ENCODE data around the gene KLHL5.
A peak's percentile ranks its signal among the peaks of the same experiment; 100 is the strongest.

Gene KLHL5, protein sequence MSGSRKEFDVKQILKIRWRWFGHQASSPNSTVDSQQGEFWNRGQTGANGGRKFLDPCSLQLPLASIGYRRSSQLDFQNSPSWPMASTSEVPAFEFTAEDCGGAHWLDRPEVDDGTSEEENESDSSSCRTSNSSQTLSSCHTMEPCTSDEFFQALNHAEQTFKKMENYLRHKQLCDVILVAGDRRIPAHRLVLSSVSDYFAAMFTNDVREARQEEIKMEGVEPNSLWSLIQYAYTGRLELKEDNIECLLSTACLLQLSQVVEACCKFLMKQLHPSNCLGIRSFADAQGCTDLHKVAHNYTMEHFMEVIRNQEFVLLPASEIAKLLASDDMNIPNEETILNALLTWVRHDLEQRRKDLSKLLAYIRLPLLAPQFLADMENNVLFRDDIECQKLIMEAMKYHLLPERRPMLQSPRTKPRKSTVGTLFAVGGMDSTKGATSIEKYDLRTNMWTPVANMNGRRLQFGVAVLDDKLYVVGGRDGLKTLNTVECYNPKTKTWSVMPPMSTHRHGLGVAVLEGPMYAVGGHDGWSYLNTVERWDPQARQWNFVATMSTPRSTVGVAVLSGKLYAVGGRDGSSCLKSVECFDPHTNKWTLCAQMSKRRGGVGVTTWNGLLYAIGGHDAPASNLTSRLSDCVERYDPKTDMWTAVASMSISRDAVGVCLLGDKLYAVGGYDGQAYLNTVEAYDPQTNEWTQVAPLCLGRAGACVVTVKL

DNA sequence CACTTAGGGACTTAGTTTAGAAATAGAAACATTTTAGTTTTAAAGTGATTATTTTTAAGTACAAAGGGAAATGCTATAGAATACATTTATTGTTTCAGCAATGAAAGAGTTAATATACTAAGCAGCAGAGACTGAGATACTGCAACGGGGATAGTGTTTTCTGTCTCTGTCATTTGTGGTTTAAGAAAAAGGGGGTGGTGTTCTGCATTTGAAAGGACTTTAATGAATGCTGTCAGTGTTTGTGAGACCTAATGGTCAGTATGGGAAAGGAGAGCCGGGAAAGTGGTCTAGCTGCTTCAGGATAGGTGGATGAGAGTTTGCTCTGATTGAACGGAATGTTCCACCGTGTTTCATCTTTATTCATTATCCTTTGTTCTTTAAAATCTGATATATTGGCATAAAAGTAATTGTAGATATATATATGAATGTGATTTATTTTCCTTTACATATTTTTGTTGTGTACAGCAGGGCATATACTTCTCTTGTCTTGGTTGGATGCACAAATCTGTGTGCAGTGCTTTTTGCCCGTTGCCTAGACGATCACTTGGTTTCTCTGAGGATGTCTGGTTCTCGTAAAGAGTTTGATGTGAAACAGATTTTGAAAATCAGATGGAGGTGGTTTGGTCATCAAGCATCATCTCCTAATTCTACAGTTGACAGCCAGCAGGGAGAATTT lies at the start of gene KLHL5:
TSS of gene KLHL5 (plus strand) at position 139 of the 676 bp plus-strand sequence. CDS start at position 560, 421 bp downstream.
- Histone ChIP-seq H3K9ac (ENCODE audit: insufficient read length, low read depth) (no peak within 1 kb of the TSS), H3K9me3 (ENCODE audit: insufficient read depth, low read length) (no peaks in the 10 kb centered on the region), H3K4me1 (ENCODE audit: insufficient read depth, insufficient read length) (no peaks in the 10 kb centered on the region), H3K27me3 (ENCODE audit: insufficient read depth, insufficient read length) (no peaks in the 10 kb centered on the region), H3K4me3 (ENCODE audit: insufficient read length, low read depth) (no peak within 1 kb of the TSS), H3K36me3 (ENCODE audit: insufficient read depth, insufficient read length, low read length) (no peaks in the 10 kb centered on the region)
- peak; percentile 48 for DNase-seq (ENCODE audit: low read depth, low spot score)
- TF ChIP-seq ZNF274 (IDR thresholded peaks at IDR 0.05; ENCODE audit: low read depth, low read length) (no peak), YY1 (IDR thresholded peaks at IDR 0.05; ENCODE audit: insufficient read depth, insufficient read length) (no peak), SUZ12 (IDR thresholded peaks at IDR 0.05; ENCODE audit: extremely low read depth, insufficient read depth, insufficient read length) (no peak)

DNA sequence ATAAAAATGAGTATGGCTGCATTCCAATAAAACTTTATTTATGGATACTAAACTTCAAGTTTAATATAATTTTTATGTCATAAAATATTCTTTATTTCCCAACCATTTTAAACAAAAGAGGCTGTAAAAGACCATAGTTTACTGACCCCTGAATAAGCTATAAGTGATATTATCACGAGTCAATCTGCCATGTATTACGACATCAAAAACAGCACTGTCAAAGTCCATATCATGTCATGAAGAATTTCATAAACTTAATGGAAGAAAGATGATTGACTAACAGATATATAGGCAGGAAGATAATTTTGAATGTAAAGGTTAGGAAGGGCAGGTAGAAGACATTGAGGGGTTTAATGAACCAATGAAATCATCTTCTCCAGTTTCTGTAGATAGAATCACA lies 48.0 kb upstream of the KLHL5 start:
- no peak overlapping the region for H3K9ac ChIP-seq (ENCODE audit: insufficient read length, low read depth)
- no peak for DNase-seq (ENCODE audit: low read depth, low spot score)
- H3K9me3 ChIP-seq (ENCODE audit: insufficient read depth, low read length): no peaks in the 10 kb centered on the region
- no peaks in the 10 kb centered on the region for H3K36me3 ChIP-seq (ENCODE audit: insufficient read depth, insufficient read length, low read length)
- H3K27me3 ChIP-seq (ENCODE audit: insufficient read depth, insufficient read length): no peaks in the 10 kb centered on the region
- TF ChIP-seq SUZ12 (IDR thresholded peaks at IDR 0.05; ENCODE audit: extremely low read depth, insufficient read depth, insufficient read length) (no peak), YY1 (IDR thresholded peaks at IDR 0.05; ENCODE audit: insufficient read depth, insufficient read length) (no peak), ZNF274 (IDR thresholded peaks at IDR 0.05; ENCODE audit: low read depth, low read length) (no peak)
- no peaks in the 10 kb centered on the region for H3K4me1 ChIP-seq (ENCODE audit: insufficient read depth, insufficient read length)
- no peak overlapping the region for H3K4me3 ChIP-seq (ENCODE audit: insufficient read length, low read depth)

DNA sequence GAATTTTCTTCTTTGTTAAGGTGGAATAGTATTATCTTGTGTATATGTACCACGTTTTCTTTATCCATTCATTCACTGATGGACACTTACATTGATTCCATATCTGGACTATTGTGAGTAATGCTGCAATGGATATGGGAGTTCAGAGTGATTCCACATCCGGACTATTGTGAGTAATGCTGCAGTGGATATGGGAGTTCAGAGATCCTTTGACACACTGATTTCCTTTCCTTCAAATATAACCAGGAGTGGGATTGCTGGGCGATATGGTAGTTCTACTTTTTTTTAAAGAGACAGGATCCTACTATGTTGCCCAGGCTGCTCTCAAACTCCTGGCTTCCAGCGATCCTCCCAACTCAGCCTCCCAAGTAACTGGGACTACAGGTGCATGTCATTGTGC lies 41.9 kb upstream of the KLHL5 start:
- H3K27me3 ChIP-seq (ENCODE audit: insufficient read depth, insufficient read length): no peaks in the 10 kb centered on the region
- no peaks in the 10 kb centered on the region for H3K9me3 ChIP-seq (ENCODE audit: insufficient read depth, low read length)
- H3K4me1 ChIP-seq (ENCODE audit: insufficient read depth, insufficient read length): no peaks in the 10 kb centered on the region
- TF ChIP-seq SUZ12 (IDR thresholded peaks at IDR 0.05; ENCODE audit: extremely low read depth, insufficient read depth, insufficient read length) (no peak), YY1 (IDR thresholded peaks at IDR 0.05; ENCODE audit: insufficient read depth, insufficient read length) (no peak), ZNF274 (IDR thresholded peaks at IDR 0.05; ENCODE audit: low read depth, low read length) (no peak)
- DNase-seq (ENCODE audit: low read depth, low spot score): no peak
- H3K9ac ChIP-seq (ENCODE audit: insufficient read length, low read depth): no peak overlapping the region
- H3K36me3 ChIP-seq (ENCODE audit: insufficient read depth, insufficient read length, low read length): no peaks in the 10 kb centered on the region
- no peak overlapping the region for H3K4me3 ChIP-seq (ENCODE audit: insufficient read length, low read depth)

DNA sequence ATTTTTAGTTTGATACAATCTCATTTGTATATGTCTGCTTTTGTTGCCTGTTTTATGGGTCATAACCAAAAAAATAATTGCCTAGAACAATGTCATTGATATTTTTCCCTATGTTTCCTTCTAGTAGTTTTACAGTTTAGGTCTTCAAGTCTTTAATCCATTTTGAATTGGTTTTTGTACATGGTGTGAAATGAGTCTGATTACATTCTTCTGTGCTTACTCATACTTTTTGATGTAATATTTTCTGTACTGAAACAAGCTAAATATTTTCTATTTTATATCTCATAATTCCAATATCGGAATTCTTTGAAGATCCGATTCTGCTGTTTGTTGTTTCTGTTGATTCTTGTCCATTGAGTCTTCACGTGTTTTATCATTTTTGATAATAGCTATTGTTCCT lies 40.4 kb upstream of the KLHL5 start:
- Histone ChIP-seq H3K9me3 (ENCODE audit: insufficient read depth, low read length) (no peaks in the 10 kb centered on the region), H3K4me3 (ENCODE audit: insufficient read length, low read depth) (no peak overlapping the region), H3K36me3 (ENCODE audit: insufficient read depth, insufficient read length, low read length) (no peaks in the 10 kb centered on the region), H3K4me1 (ENCODE audit: insufficient read depth, insufficient read length) (no peaks in the 10 kb centered on the region), H3K9ac (ENCODE audit: insufficient read length, low read depth) (no peak overlapping the region), H3K27me3 (ENCODE audit: insufficient read depth, insufficient read length) (no peaks in the 10 kb centered on the region)
- DNase-seq (ENCODE audit: low read depth, low spot score): no peak
- no peak for TF ChIP-seq SUZ12 (IDR thresholded peaks at IDR 0.05; ENCODE audit: extremely low read depth, insufficient read depth, insufficient read length)
- no peak for TF ChIP-seq YY1 (IDR thresholded peaks at IDR 0.05; ENCODE audit: insufficient read depth, insufficient read length)
- no peak for TF ChIP-seq ZNF274 (IDR thresholded peaks at IDR 0.05; ENCODE audit: low read depth, low read length)

DNA sequence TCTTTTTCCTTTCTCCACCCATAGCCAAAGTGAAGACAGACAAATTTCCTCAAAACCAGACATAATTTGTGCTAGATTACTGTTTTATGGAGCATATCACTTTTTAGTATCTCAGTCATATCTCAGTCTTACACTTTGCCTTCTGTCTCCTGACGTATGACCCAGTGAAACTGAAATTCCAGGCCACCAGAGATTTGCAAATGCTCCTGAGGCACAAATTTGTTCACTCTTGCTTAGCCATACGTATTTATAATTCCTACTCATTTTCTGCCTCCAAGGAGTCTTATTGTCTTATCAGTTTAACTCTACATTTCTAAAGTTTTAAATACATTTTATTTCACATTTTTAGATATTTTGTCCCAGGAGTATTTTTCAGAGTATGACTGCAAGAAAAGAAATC lies 39.8 kb upstream of the KLHL5 start:
- no peaks in the 10 kb centered on the region for H3K4me1 ChIP-seq (ENCODE audit: insufficient read depth, insufficient read length)
- H3K4me3 ChIP-seq (ENCODE audit: insufficient read length, low read depth): no peak overlapping the region
- H3K36me3 ChIP-seq (ENCODE audit: insufficient read depth, insufficient read length, low read length): no peaks in the 10 kb centered on the region
- no peak for DNase-seq (ENCODE audit: low read depth, low spot score)
- TF ChIP-seq ZNF274 (IDR thresholded peaks at IDR 0.05; ENCODE audit: low read depth, low read length) (no peak), YY1 (IDR thresholded peaks at IDR 0.05; ENCODE audit: insufficient read depth, insufficient read length) (no peak), SUZ12 (IDR thresholded peaks at IDR 0.05; ENCODE audit: extremely low read depth, insufficient read depth, insufficient read length) (no peak)
- H3K9ac ChIP-seq (ENCODE audit: insufficient read length, low read depth): no peak overlapping the region
- no peaks in the 10 kb centered on the region for H3K9me3 ChIP-seq (ENCODE audit: insufficient read depth, low read length)
- no peaks in the 10 kb centered on the region for H3K27me3 ChIP-seq (ENCODE audit: insufficient read depth, insufficient read length)

DNA sequence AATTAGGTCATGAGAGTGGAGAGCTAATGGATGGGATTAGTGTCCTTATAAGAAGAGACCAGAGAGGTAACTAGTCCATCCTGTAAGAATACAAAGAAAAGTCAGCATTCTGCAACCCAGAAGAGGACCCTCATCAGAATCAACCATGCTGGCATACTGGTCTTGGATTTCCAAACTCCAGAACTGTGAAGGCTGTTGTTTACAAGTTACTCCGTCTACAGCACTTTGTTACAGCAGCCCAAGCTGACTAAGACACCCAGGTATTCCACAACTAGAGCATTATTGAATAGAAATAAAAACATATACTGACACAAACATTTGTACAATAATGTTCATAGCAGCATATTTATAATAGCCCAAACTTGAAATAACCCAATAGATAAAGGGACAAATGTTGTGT lies 39.0 kb upstream of the KLHL5 start:
- H3K27me3 ChIP-seq (ENCODE audit: insufficient read depth, insufficient read length): no peaks in the 10 kb centered on the region
- DNase-seq (ENCODE audit: low read depth, low spot score): no peak
- no peak overlapping the region for H3K4me3 ChIP-seq (ENCODE audit: insufficient read length, low read depth)
- H3K9ac ChIP-seq (ENCODE audit: insufficient read length, low read depth): no peak overlapping the region
- TF ChIP-seq YY1 (IDR thresholded peaks at IDR 0.05; ENCODE audit: insufficient read depth, insufficient read length): no peak
- no peaks in the 10 kb centered on the region for H3K9me3 ChIP-seq (ENCODE audit: insufficient read depth, low read length)
- no peaks in the 10 kb centered on the region for H3K4me1 ChIP-seq (ENCODE audit: insufficient read depth, insufficient read length)
- H3K36me3 ChIP-seq (ENCODE audit: insufficient read depth, insufficient read length, low read length): no peaks in the 10 kb centered on the region

DNA sequence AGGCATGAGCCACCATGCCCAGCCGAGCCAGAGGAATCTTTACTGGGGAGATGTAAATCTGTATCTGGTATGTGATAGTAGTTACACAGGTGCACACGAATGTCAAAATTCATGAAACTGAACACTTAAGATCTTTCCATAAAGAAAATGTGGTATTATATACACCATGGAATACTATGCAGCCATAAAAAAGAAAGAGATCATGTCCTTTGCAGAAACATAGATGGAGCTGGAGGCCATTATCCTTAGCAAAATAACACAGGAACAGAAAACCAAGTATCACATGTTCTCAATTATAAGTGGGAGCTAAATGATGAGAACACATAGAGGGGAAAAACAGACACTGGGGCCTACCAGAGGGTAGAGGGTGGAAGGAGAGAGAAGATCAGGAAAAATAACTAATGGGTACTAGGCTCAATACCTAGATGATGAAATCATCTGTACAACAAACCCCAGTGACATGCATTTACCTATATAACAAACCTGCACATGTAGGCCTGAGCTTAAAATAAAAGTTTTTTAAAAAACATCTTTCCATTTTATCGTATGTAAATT lies 37.6 kb upstream of the KLHL5 start:
- no peak for TF ChIP-seq SUZ12 (IDR thresholded peaks at IDR 0.05; ENCODE audit: extremely low read depth, insufficient read depth, insufficient read length)
- no peak for TF ChIP-seq ZNF274 (IDR thresholded peaks at IDR 0.05; ENCODE audit: low read depth, low read length)
- TF ChIP-seq YY1 (IDR thresholded peaks at IDR 0.05; ENCODE audit: insufficient read depth, insufficient read length): no peak
- H3K9ac ChIP-seq (ENCODE audit: insufficient read length, low read depth): no peak overlapping the region
- no peaks in the 10 kb centered on the region for H3K36me3 ChIP-seq (ENCODE audit: insufficient read depth, insufficient read length, low read length)
- H3K9me3 ChIP-seq (ENCODE audit: insufficient read depth, low read length): no peaks in the 10 kb centered on the region
- H3K4me3 ChIP-seq (ENCODE audit: insufficient read length, low read depth): no peak overlapping the region
- H3K27me3 ChIP-seq (ENCODE audit: insufficient read depth, insufficient read length): no peaks in the 10 kb centered on the region
- no peak for DNase-seq (ENCODE audit: low read depth, low spot score)
- H3K4me1 ChIP-seq (ENCODE audit: insufficient read depth, insufficient read length): no peaks in the 10 kb centered on the region

All from NT2/D1 (cell line).